ENCODE measurements around the gene PODXL2. TPM values are rescaled to one million over a fixed set of nuclear protein-coding genes. Genes with fewer than 3 reads are reported as not detected.

PODXL2 gene
- total RNA-seq, 1 experiment from 2014 or later, result 5.7 TPM

GRCh38 chr3:127611251-127611650, 17.7 kb upstream of the PODXL2 start:
- H3K9me3 ChIP-seq (ENCODE audit: control insufficient read depth in 1 of 2, insufficient read depth in 1 of 2, low read depth in 1 of 2, low read length in 2 of 2), result no peaks in the 10 kb centered on the region
- peaks cover 54% of the 10 kb centered on the region for H3K79me2 ChIP-seq (ENCODE audit: insufficient read depth, low read length)
- no peak for DNase-seq (ENCODE audit: low read depth, low spot score)
- no TSS peak for BruUV-seq (replicated peaks)
- H3K4me3 ChIP-seq (replicated peaks in 1 of 2; ENCODE audit: low read depth in 1 of 2, low read length in 2 of 2), result no peak overlapping the region
- H3K9ac ChIP-seq (ENCODE audit: low read length), result no peak overlapping the region
- peaks cover 46 to 70% of the 10 kb centered on the region in 2 experiments for H3K36me3 ChIP-seq (ENCODE audit: control insufficient read depth in 1 of 2, insufficient read depth in 2 of 2, low read length in 2 of 2)
- no peaks in the 10 kb centered on the region for H3K9me2 ChIP-seq (ENCODE audit: insufficient read depth)
- H3K27me3 ChIP-seq (ENCODE audit: insufficient read depth, low read length), result no peaks in the 10 kb centered on the region
- H4K20me1 ChIP-seq (ENCODE audit: insufficient read depth), result peaks cover 8% of the 10 kb centered on the region; the same call in 1 of the 2 replicates
- ChIA-PET POLR2A (no interaction called here), RAD21 (ENCODE audit: low non-redundant PET in 1 of 2, low total read pairs in 2 of 2, uncharacterized antibody in 2 of 2, unreplicated experiment in 2 of 2) (no interaction called here), CTCF (no interaction called here)
- no peak overlapping the region for H3K27ac ChIP-seq (ENCODE audit: low read depth, low read length)
- H3K4me1 ChIP-seq (ENCODE audit: control insufficient read depth in 1 of 2, insufficient read depth in 2 of 2, low read length in 2 of 2), result no peaks in the 10 kb centered on the region
- intact Hi-C loops (cut with micrococcal nuclease), result no loop called here
- no peak overlapping the region for H3K4me2 ChIP-seq (ENCODE audit: low read length)
- ATAC-seq, result no peak
- no peak overlapping the region for H2AFZ ChIP-seq (ENCODE audit: low read depth, low read length, poor library complexity, severe bottlenecking)
- TF ChIP-seq CBX3 (IDR thresholded peaks at IDR 0.05; ENCODE audit: low read depth) (no peak), EZH2 (IDR thresholded peaks at IDR 0.05) (no peak), POLR2A (IDR thresholded peaks at IDR 0.05; ENCODE audit: borderline replicate concordance, extremely low read depth, insufficient read depth, insufficient read length) (no peak), ZNF274 (IDR thresholded peaks at IDR 0.05; ENCODE audit: low read depth, low read length) (no peak), MAX (IDR thresholded peaks at IDR 0.05) (no peak), ATF3 (IDR thresholded peaks at IDR 0.05) (no peak), ZFX (IDR thresholded peaks at IDR 0.05) (no peak)

GRCh38 chr3:127612966-127613365, 16.0 kb upstream of the PODXL2 start:
- TF ChIP-seq CBX3 (IDR thresholded peaks at IDR 0.05; ENCODE audit: low read depth), result no peak
- TF ChIP-seq EZH2 (IDR thresholded peaks at IDR 0.05), result no peak
- no peak for TF ChIP-seq POLR2A (IDR thresholded peaks at IDR 0.05; ENCODE audit: borderline replicate concordance, extremely low read depth, insufficient read depth, insufficient read length)
- no peak for TF ChIP-seq TCF7L2 (IDR thresholded peaks at IDR 0.05; ENCODE audit: borderline replicate concordance, extremely low read depth, insufficient read depth, insufficient read length)
- TF ChIP-seq ELF1 (IDR thresholded peaks at IDR 0.05; ENCODE audit: borderline replicate concordance, low read depth), result no peak
- no peak for TF ChIP-seq ZFX (IDR thresholded peaks at IDR 0.05)
- no peak for TF ChIP-seq EZH2phosphoT487 (IDR thresholded peaks at IDR 0.05; ENCODE audit: borderline replicate concordance)
- TF ChIP-seq EGR1 (IDR thresholded peaks at IDR 0.05; ENCODE audit: low read depth), result no peak
- no peak for TF ChIP-seq JUND (IDR thresholded peaks at IDR 0.05)
- no peak for TF ChIP-seq SP1 (IDR thresholded peaks at IDR 0.05; ENCODE audit: low read depth)
- TF ChIP-seq POLR2AphosphoS5 (IDR thresholded peaks at IDR 0.05; ENCODE audit: low read depth, low read length), result no peak
- no peak for TF ChIP-seq REST (IDR thresholded peaks at IDR 0.05; ENCODE audit: low read depth)
- DNase-seq (ENCODE audit: low read depth, low spot score) (no peak), ATAC-seq (no peak)
- CTCF ChIA-PET, result no interaction called here
- BruUV-seq (replicated peaks), result no TSS peak
- H3K27ac ChIP-seq (ENCODE audit: low read depth, low read length), result no peak overlapping the region
- no peaks in the 10 kb centered on the region for H3K9me3 ChIP-seq (ENCODE audit: control insufficient read depth in 1 of 2, insufficient read depth in 1 of 2, low read depth in 1 of 2, low read length in 2 of 2)
- H3K9ac ChIP-seq (ENCODE audit: low read length), result no peak overlapping the region
- H2AFZ ChIP-seq (ENCODE audit: low read depth, low read length, poor library complexity, severe bottlenecking), result no peak overlapping the region
- intact Hi-C loops (cut with micrococcal nuclease), result no loop called here
- no peaks in the 10 kb centered on the region for H3K4me1 ChIP-seq (ENCODE audit: control insufficient read depth in 1 of 2, insufficient read depth in 2 of 2, low read length in 2 of 2)
- H3K4me3 ChIP-seq (replicated peaks in 1 of 2; ENCODE audit: low read depth in 1 of 2, low read length in 2 of 2), result no peak overlapping the region
- H3K36me3 ChIP-seq (ENCODE audit: control insufficient read depth in 1 of 2, insufficient read depth in 2 of 2, low read length in 2 of 2), result peaks cover 41 to 69% of the 10 kb centered on the region in 2 experiments
- H3K4me2 ChIP-seq (ENCODE audit: low read length), result no peak overlapping the region
- RAD21 ChIA-PET (ENCODE audit: low non-redundant PET in 1 of 2, low total read pairs in 2 of 2, uncharacterized antibody in 2 of 2, unreplicated experiment in 2 of 2), result no interaction called here
- POLR2A ChIA-PET, result no interaction called here
- no peaks in the 10 kb centered on the region for H3K27me3 ChIP-seq (ENCODE audit: insufficient read depth, low read length)
- peaks cover 8% of the 10 kb centered on the region; the same call in 1 of the 2 replicates for H4K20me1 ChIP-seq (ENCODE audit: insufficient read depth)
- peaks cover 44% of the 10 kb centered on the region for H3K79me2 ChIP-seq (ENCODE audit: insufficient read depth, low read length)
- H3K9me2 ChIP-seq (ENCODE audit: insufficient read depth), result no peaks in the 10 kb centered on the region
